Mesothelial cell of epicardium (in vitro differentiated cells): ENCODE measurements around the gene PIGW. TPM values are rescaled to one million over a fixed set of nuclear protein-coding genes. Genes with fewer than 3 reads are reported as not detected.

Experiments
- total RNA-seq: library from RNA; stranded (reverse); gene quantifications from 3 replicates; pipeline ENCODE4 v1.2.1, GENCODE V29; 2021

Gene PIGW
- total RNA-seq, 1 donor from 2014 or later: 8.8 TPM

Other genes starting within 250 kb of the PIGW start
- not detected in 3 replicates for gene TBC1D3G, start 211.1 kb upstream of the PIGW start, total RNA-seq
- gene TBC1D3H, start 146.6 kb upstream of the PIGW start, total RNA-seq: not detected in 3 replicates
- 34.8 to 37.2 TPM (median 35.6 TPM) in 3 replicates for gene ZNHIT3, start 48.3 kb upstream of the PIGW start, total RNA-seq
- 77.3 to 82.8 TPM (median 82.4 TPM) in 3 replicates for gene MYO19, start 119 bp upstream of the PIGW start, total RNA-seq
- 67.5 to 71.2 TPM (median 69.8 TPM) in 3 replicates for gene GGNBP2, start 9.9 kb downstream of the PIGW start, total RNA-seq
- gene DHRS11, start 56.9 kb downstream of the PIGW start, total RNA-seq: 14.9 to 17.3 TPM (median 15.0 TPM) in 3 replicates
- gene MRM1, start 66.6 kb downstream of the PIGW start, total RNA-seq: 5.1 to 5.6 TPM (median 5.4 TPM) in 3 replicates